Activated T-helper 2 cell treated with anti-CD3 and anti-CD28 coated beads, Interferon-gamma antibody, Interleukin-2, Interleukin-4, amounts not matched to agents 10 μg/mL and 5 μg/mL and 100 μg/mL, durations not matched to agents 14 hours and 24 hours and 36 hours (primary cell): ENCODE data around the gene GYS1. TPM values are rescaled to one million over a fixed set of nuclear protein-coding genes. Genes with fewer than 3 reads are reported as not detected.

Experiments
- DNase-seq: peaks from one replicate; pipeline ENCODE4 v3.0.0; 2021; ENCODE audit warnings: low spot score
- H3K27ac Mint-ChIP-seq: one replicate; pipeline ENCODE4 v1.8.0; 2021; ENCODE audit warnings: mixed read lengths
- H3K27me3 Mint-ChIP-seq: one replicate; pipeline ENCODE4 v1.8.0; 2021; ENCODE audit warnings: low read depth, mixed read lengths
- H3K36me3 Mint-ChIP-seq: one replicate; pipeline ENCODE4 v1.8.0; 2021; ENCODE audit warnings: low read depth, mixed read lengths
- H3K4me1 Mint-ChIP-seq: one replicate; pipeline ENCODE4 v1.8.0; 2021; ENCODE audit warnings: low read depth, mixed read lengths
- H3K4me3 Mint-ChIP-seq: one replicate; pipeline ENCODE4 v1.8.0; 2021; ENCODE audit warnings: low read depth, mild to moderate bottlenecking, moderate library complexity, mixed read lengths
- H3K9me3 Mint-ChIP-seq: one replicate; pipeline ENCODE4 v1.8.0; 2021; ENCODE audit warnings: mixed read lengths
- intact Hi-C: fragments of 100-400 bp; cut with micrococcal nuclease; formaldehyde crosslinking; loops from one replicate; pipeline ENCODE4 v1.15.1; 2023
- total RNA-seq: library from RNA; stranded (reverse); gene quantifications from 2 replicates; pipeline ENCODE4 v1.2.3, GENCODE V29; 2022

The GYS1 gene
- total RNA-seq, 1 donor from 2014 or later = 70.3 TPM

DNA sequence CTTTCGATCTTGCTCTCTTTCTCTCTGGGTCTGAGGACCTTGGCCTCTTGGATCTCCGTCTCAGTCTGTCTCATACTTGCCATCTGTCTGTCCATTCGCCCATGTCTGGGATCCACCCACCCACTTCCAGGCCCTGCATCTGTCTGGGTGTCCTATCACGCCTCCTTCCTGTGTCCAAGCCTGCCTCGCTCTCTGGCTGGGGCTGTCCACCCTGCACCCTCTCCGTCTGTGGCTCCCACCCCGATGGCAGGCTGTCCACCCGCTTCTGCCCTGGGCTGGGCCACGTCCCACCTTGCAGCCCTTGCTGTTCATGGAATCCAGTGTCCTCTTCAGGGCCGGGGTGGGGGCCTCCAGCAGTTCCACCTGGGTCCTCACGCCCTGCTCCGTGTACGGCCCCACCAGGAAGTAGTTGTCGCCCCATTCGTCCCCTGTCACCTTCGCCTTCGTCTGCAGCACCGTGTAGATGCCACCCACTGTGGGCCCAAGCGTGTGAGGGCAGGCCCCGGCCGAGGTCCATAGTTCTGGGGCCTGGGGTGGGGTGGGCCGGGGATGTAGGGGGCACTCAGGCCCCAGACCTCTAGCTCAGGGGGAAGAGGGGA lies 2.0 kb downstream of the GYS1 start:
- Mint-ChIP-seq H3K27ac (no peak overlapping the region), H3K9me3 (no peaks in the 10 kb centered on the region), H3K36me3 (peaks cover 45% of the 10 kb centered on the region), H3K4me1 (peaks cover 29% of the 10 kb centered on the region), H3K27me3 (no peaks in the 10 kb centered on the region), H3K4me3 (no peak overlapping the region)
- intact Hi-C loops = loop anchor here (10.0 kb wide), 1 partner anchor 154 kb away; no protein-coding TSS in a partner anchor
- no peak for DNase-seq

GRCh38 chr19:48990400-48990799 lies 2.7 kb downstream of the GYS1 start:
- Mint-ChIP-seq H3K4me1 (peaks cover 29% of the 10 kb centered on the region), H3K9me3 (no peaks in the 10 kb centered on the region), H3K27ac (peak overlapping the region; percentile 9), H3K27me3 (no peaks in the 10 kb centered on the region), H3K4me3 (no peak overlapping the region), H3K36me3 (peaks cover 49% of the 10 kb centered on the region)
- DNase-seq = no peak
- intact Hi-C loops = loop anchor here (10.0 kb wide), 1 partner anchor 154 kb away; no protein-coding TSS in a partner anchor

DNA sequence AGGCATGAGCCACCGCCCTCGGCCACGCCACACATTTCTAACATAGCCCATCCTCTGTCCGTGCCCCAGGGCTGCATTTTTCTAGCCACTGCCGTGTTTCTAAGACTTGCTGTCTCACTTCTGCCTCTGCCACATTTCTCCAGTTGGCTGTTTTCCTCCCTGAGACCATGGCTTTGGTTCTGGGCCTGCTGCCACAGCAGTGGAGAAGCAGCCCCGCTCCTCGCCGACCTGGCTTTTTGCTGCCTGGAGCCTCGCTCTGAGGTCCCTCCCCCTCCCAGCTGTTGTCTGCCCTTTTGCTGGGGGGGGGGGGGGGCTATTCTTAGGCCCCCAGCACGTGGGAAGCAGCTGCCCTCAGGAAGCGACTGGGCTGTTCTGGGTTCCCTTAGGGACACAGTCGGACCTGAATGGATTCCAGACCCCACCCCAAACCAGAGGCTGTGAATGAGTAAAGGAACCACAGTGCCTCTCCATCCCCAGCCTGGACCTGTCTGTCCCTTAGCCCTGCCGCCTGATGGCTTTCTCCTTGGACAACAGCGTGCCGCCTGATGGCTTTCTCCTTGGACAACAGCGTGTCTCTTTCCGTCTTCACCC lies 3.3 kb downstream of the GYS1 start:
- H3K4me3 Mint-ChIP-seq = no peak overlapping the region
- no peak for DNase-seq
- intact Hi-C loops = loop anchor here (10.0 kb wide), 1 partner anchor 155 kb away; no protein-coding TSS in a partner anchor
- H3K36me3 Mint-ChIP-seq = peaks cover 48% of the 10 kb centered on the region
- peak overlapping the region; percentile 9 for H3K27ac Mint-ChIP-seq
- no peaks in the 10 kb centered on the region for H3K9me3 Mint-ChIP-seq
- H3K4me1 Mint-ChIP-seq = peaks cover 23% of the 10 kb centered on the region
- H3K27me3 Mint-ChIP-seq = no peaks in the 10 kb centered on the region

GRCh38 chr19:48988860-48989259 lies 4.2 kb downstream of the GYS1 start:
- intact Hi-C loops = no loop called here
- peaks cover 47% of the 10 kb centered on the region for H3K36me3 Mint-ChIP-seq
- no peak overlapping the region for H3K27ac Mint-ChIP-seq
- no peak for DNase-seq
- H3K4me3 Mint-ChIP-seq = no peak overlapping the region
- H3K9me3 Mint-ChIP-seq = no peaks in the 10 kb centered on the region
- peaks cover 19% of the 10 kb centered on the region for H3K4me1 Mint-ChIP-seq
- no peaks in the 10 kb centered on the region for H3K27me3 Mint-ChIP-seq

DNA sequence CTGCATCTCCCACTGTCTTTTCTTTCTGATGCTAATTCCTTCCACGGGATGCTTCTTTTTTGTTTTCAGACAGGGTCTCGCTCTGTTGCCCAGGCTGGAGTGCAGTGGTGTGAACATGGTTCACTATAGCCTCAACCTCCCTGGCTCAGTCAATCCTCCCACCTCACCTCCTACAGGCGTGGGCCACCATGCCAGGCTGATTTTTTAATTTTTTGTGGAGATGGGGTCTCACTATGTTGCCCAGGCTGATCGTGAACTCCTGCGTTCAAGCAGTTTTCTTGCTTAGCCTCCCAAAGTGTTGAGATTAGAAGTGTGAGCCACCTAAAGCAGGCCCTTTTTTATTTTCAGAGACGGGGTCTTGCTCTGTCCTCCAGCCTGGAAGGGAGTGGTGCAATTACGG lies 4.8 kb downstream of the GYS1 start:
- intact Hi-C loops = no loop called here
- H3K27me3 Mint-ChIP-seq = no peaks in the 10 kb centered on the region
- no peak overlapping the region for H3K27ac Mint-ChIP-seq
- peaks cover 47% of the 10 kb centered on the region for H3K36me3 Mint-ChIP-seq
- DNase-seq = no peak
- H3K9me3 Mint-ChIP-seq = no peaks in the 10 kb centered on the region
- H3K4me3 Mint-ChIP-seq = no peak overlapping the region
- H3K4me1 Mint-ChIP-seq = peaks cover 16% of the 10 kb centered on the region

GRCh38 chr19:48987323-48987722 lies 5.8 kb downstream of the GYS1 start:
- Mint-ChIP-seq H3K4me1 (peaks cover 15% of the 10 kb centered on the region), H3K4me3 (no peak overlapping the region), H3K36me3 (peaks cover 54% of the 10 kb centered on the region), H3K27ac (peak overlapping the region; percentile 54), H3K9me3 (no peaks in the 10 kb centered on the region), H3K27me3 (no peaks in the 10 kb centered on the region)
- intact Hi-C loops = no loop called here
- no peak for DNase-seq

DNA sequence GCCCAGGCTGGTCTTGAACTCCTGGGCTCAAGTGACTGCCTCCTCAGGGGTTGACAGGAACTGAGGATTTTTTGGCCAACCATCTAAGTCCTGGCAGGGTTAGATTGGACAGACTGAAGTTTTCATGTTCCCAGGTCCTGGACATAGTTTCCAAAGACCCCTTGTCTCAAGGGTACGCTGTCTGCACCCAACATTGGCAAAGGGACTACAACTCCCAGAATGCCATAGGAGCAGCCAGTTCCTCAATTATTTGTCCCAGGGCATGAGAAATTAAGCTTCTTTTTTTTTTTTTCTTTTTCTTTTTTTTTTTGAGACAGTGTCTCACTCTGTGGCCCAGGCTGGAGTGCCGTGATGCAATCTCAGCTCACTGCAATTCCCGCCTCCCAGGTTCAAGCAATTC lies 6.9 kb downstream of the GYS1 start:
- no peak overlapping the region for H3K27ac Mint-ChIP-seq
- DNase-seq = no peak
- peaks cover 9% of the 10 kb centered on the region for H3K4me1 Mint-ChIP-seq
- no peaks in the 10 kb centered on the region for H3K27me3 Mint-ChIP-seq
- no peaks in the 10 kb centered on the region for H3K9me3 Mint-ChIP-seq
- intact Hi-C loops = no loop called here
- no peak overlapping the region for H3K4me3 Mint-ChIP-seq
- H3K36me3 Mint-ChIP-seq = peaks cover 60% of the 10 kb centered on the region

DNA sequence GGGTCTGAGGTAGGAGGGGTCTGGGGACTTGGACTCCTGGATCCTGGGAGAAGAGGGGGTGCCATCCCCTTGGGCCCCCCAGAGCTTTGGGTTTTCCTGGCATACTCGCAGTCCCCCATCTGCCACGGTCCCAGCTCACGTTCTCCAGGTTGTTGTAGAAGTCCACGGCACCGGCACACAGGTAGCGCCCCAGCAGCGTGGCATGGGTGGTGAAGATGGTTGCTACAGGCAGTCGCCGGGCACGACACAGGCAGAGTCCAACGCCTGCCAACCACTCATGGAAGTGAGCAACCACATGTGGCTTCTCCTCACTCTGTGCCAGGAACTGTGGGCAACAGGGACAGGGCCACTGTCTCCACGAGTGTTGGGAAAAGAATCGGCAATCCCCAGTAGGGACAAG lies 7.4 kb downstream of the GYS1 start:
- DNase-seq = no peak
- Mint-ChIP-seq H3K36me3 (peaks cover 55% of the 10 kb centered on the region), H3K27ac (no peak overlapping the region), H3K4me1 (peaks cover 6% of the 10 kb centered on the region), H3K9me3 (no peaks in the 10 kb centered on the region), H3K4me3 (no peak overlapping the region), H3K27me3 (no peaks in the 10 kb centered on the region)
- intact Hi-C loops = no loop called here

GRCh38 chr19:48982280-48982679 lies 10.8 kb downstream of the GYS1 start:
- H3K4me1 Mint-ChIP-seq = peaks cover 8% of the 10 kb centered on the region
- no peaks in the 10 kb centered on the region for H3K27me3 Mint-ChIP-seq
- H3K4me3 Mint-ChIP-seq = no peak overlapping the region
- intact Hi-C loops = no loop called here
- no peaks in the 10 kb centered on the region for H3K9me3 Mint-ChIP-seq
- no peak overlapping the region for H3K27ac Mint-ChIP-seq
- H3K36me3 Mint-ChIP-seq = peaks cover 53% of the 10 kb centered on the region
- DNase-seq = no peak

DNA sequence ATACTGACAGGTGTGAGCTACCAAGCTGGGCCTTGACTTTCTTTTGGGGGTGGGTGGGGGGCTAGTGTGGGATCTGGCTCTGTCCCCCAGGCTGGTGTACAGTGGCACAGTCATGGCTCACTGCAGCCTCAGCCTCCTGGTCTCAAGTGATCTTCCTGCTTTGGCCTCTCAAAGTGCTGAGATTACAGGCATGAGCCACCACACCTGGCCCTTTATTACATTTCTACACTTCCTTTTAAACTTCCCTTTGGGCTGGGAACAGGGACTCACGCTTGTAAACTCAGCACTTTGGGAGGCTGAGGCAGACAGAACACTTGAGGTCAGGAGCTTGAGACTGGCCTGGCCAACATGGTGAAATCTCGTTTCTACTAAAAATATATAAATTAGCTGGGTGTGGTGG lies 16.0 kb downstream of the GYS1 start:
- Mint-ChIP-seq H3K4me1 (peaks cover 8% of the 10 kb centered on the region), H3K4me3 (no peak overlapping the region), H3K27ac (no peak overlapping the region), H3K36me3 (peaks cover 46% of the 10 kb centered on the region), H3K9me3 (no peaks in the 10 kb centered on the region), H3K27me3 (no peaks in the 10 kb centered on the region)
- intact Hi-C loops = no loop called here
- DNase-seq = no peak

DNA sequence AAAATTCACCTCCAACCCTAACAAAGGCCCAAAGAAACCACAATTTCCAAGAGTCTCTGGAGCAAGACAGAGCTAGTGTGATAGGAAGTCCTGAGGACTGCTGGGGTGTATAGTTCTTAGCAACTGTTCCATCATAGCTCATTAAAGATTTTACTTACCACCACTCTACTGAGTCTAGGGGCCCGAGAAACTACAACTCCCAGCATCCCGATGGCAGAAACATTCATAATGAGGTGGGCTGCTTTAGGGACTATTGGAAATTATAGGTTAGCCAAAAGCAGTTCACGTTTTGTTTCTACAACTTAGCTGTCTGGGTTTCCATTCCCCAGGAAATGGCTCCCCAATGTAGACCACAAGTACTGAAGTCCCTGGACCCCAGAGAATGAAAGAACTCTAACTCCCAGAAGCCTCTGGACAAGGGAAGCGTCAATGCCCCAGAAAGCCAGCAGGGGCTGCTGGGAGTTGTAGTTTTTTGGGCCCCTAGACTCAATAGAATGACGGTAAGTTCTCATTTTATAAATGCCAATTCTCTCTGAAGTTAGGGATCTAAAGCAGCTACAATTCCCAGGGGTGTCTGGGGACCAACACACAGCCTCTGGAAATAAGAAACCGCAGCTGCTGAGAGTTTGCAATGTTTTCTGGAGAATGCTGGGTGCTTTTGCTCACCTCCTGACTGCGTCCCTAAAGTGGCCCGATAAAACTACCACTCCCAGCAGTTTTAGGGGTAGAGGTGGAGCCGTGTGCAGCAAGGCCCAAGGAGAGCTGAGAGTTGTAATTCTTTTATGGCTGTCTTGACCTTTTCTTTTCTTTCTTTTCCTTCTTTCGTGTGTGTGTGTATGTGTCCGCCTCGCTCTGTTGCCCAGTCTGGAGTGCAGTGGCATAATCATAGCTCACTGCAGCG lies 16.9 kb downstream of the GYS1 start:
- peaks cover 39% of the 10 kb centered on the region for H3K36me3 Mint-ChIP-seq
- H3K27me3 Mint-ChIP-seq = no peaks in the 10 kb centered on the region
- no peak overlapping the region for H3K27ac Mint-ChIP-seq
- intact Hi-C loops = no loop called here
- H3K4me3 Mint-ChIP-seq = no peak overlapping the region
- peaks cover 8% of the 10 kb centered on the region for H3K4me1 Mint-ChIP-seq
- no peaks in the 10 kb centered on the region for H3K9me3 Mint-ChIP-seq
- DNase-seq = no peak

DNA sequence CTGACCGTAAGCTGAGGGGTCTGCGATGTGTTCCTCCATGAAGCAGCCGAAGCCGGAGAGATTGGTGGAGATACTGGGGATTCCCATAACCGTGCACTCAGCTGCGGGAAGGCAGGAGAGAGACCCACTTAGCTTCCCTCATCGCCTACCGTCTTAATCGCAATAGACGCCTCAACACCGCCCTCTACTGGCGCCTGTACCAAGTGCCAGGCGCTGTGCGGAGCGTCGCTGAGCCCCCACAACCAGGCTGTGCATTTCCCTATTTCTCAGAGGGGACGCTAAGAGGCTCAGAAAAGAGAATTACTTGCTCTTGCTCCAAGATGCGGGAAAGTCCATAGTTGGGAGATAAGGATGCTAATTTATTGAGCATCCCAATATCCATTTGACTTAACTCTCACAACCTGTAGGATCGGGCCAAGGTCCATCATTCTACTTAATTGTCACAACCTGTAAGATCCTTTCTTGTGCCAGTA lies 22.1 kb downstream of the GYS1 start:
- H3K27ac Mint-ChIP-seq = no peak overlapping the region
- no peak overlapping the region for H3K4me3 Mint-ChIP-seq
- peak; percentile 67 for DNase-seq
- no peaks in the 10 kb centered on the region for H3K9me3 Mint-ChIP-seq
- intact Hi-C loops = loop anchor here (2.0 kb wide), 1 partner anchor 182 kb away; no protein-coding TSS in a partner anchor
- H3K27me3 Mint-ChIP-seq = no peaks in the 10 kb centered on the region
- peaks cover 11% of the 10 kb centered on the region for H3K4me1 Mint-ChIP-seq
- peaks cover 47% of the 10 kb centered on the region for H3K36me3 Mint-ChIP-seq
